ENCODE results near the gene ZFP62.
A peak's percentile ranks its signal among the peaks of the same experiment; 100 is the strongest.
"Not testable (repeated sequence)": the region's sequence is repeated elsewhere in the genome, so short reads cannot be mapped to it uniquely, and the experiment has no call there.

Gene ZFP62

DNA sequence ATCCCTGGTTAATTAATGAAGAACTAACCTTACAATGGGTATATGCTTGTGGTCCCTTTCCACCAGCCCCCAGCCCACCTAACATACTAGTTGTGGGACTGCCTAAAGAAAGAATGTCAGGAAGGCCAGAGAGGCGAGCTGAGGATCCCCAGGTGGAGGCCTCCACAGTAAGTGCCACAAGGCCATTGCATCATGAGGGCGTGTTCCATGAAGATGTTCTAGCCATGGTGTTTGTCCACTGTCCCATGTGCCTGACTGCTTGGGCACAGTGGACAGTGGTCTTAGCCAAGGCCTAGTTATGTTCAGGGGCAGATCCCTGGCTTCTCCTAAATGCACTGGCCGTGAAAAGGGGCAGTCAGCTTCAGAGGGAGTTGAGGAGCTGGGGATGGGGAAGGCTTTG lies 21.1 kb downstream of the ZFP62 start:
- H3K27me3 ChIP-seq (ENCODE audit: control insufficient read depth, insufficient read depth, low read length): no peaks in the 10 kb centered on the region
- no peak overlapping the region for H3K9ac ChIP-seq (ENCODE audit: low read length)
- H3K27ac ChIP-seq (ENCODE audit: low read depth, low read length): no peak overlapping the region
- H3K36me3 ChIP-seq (ENCODE audit: control insufficient read depth, insufficient read depth, low read length): peaks cover 3% of the 10 kb centered on the region
- no peak overlapping the region for H3K4me3 ChIP-seq (ENCODE audit: low read length)
- H3K4me1 ChIP-seq (ENCODE audit: control insufficient read depth, insufficient read depth, low read length): no peaks in the 10 kb centered on the region

DNA sequence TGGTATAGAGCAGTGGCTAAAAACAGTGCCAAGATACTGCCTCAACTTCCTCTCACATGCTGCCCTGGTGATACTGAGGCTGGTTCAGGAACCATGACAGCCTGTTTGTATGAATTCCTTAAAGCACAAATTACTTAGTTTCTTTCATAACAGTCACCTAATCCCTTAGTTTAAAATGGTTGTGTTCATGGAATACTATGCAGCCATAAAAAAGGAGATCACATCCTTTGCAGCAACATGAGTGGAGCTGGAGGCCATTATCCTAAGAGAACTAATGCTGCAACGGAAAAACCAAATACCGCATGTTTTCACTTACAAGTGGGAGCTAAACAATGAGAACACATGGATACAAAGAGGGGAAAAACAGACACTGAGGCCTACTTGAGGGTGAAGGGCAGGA lies 21.8 kb downstream of the ZFP62 start:
- Histone ChIP-seq H3K36me3 (ENCODE audit: control insufficient read depth, insufficient read depth, low read length) (peaks cover 3% of the 10 kb centered on the region), H3K4me3 (ENCODE audit: low read length) (no peak overlapping the region), H3K4me1 (ENCODE audit: control insufficient read depth, insufficient read depth, low read length) (no peaks in the 10 kb centered on the region), H3K27me3 (ENCODE audit: control insufficient read depth, insufficient read depth, low read length) (no peaks in the 10 kb centered on the region), H3K9ac (ENCODE audit: low read length) (no peak overlapping the region), H3K27ac (ENCODE audit: low read depth, low read length) (no peak overlapping the region)

DNA sequence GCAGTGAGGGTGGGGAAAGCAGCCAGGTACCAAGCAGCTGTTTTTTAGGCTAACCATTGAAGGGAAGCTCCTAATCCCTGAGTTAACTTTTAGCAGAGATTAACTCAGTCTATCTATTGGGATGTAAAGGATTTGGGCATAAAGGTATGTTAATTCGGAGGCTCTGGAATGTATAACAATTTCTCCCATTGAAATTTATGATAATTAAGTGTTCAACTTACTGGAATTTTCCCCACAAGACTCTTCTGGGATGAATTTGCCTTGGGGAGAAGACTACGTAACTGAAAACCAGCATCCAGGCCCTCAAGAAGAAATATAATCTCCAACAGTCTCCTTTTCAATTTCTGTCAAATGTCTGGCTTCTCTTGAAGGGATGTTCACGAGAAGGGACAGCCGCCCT lies 23.6 kb downstream of the ZFP62 start:
- no peak overlapping the region for H3K4me3 ChIP-seq (ENCODE audit: low read length)

DNA sequence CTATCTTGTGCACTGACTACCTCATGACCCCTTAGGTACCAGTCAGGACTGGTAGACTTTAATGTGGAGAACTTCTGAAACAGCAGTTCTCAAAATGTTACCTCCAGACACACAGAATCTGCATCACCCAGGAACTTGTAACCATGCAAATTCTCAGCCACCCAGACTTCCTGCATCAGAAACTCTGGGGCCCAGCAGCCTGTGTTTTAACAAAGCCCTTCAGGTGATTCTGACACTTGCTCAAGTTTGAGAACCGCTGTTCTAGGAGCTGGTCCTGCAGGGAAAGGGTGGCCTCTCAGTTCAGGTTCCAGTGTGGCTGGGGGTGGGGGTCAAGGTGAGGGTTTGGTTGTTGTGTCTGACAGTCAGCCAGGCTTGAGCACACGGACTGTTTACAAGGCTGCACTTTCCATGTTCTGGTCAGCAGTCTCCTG lies 28.4 kb downstream of the ZFP62 start:
- Histone ChIP-seq H3K4me3 (ENCODE audit: low read length) (peak overlapping the region; percentile 90), H3K27ac (ENCODE audit: low read depth, low read length) (no peak overlapping the region), H3K9ac (ENCODE audit: low read length) (no peak overlapping the region), H3K36me3 (ENCODE audit: control insufficient read depth, insufficient read depth, low read length) (peaks cover 5% of the 10 kb centered on the region), H3K4me1 (ENCODE audit: control insufficient read depth, insufficient read depth, low read length) (peaks cover 19% of the 10 kb centered on the region), H3K27me3 (ENCODE audit: control insufficient read depth, insufficient read depth, low read length) (no peaks in the 10 kb centered on the region)

More for the DNA sequence above, 23.6 kb downstream of the ZFP62 start:
- Histone ChIP-seq H3K27me3 (ENCODE audit: control insufficient read depth, insufficient read depth, low read length) (no peaks in the 10 kb centered on the region), H3K4me1 (ENCODE audit: control insufficient read depth, insufficient read depth, low read length) (peaks cover 5% of the 10 kb centered on the region), H3K9ac (ENCODE audit: low read length) (no peak overlapping the region), H3K36me3 (ENCODE audit: control insufficient read depth, insufficient read depth, low read length) (peaks cover 3% of the 10 kb centered on the region), H3K27ac (ENCODE audit: low read depth, low read length) (no peak overlapping the region)

DNA sequence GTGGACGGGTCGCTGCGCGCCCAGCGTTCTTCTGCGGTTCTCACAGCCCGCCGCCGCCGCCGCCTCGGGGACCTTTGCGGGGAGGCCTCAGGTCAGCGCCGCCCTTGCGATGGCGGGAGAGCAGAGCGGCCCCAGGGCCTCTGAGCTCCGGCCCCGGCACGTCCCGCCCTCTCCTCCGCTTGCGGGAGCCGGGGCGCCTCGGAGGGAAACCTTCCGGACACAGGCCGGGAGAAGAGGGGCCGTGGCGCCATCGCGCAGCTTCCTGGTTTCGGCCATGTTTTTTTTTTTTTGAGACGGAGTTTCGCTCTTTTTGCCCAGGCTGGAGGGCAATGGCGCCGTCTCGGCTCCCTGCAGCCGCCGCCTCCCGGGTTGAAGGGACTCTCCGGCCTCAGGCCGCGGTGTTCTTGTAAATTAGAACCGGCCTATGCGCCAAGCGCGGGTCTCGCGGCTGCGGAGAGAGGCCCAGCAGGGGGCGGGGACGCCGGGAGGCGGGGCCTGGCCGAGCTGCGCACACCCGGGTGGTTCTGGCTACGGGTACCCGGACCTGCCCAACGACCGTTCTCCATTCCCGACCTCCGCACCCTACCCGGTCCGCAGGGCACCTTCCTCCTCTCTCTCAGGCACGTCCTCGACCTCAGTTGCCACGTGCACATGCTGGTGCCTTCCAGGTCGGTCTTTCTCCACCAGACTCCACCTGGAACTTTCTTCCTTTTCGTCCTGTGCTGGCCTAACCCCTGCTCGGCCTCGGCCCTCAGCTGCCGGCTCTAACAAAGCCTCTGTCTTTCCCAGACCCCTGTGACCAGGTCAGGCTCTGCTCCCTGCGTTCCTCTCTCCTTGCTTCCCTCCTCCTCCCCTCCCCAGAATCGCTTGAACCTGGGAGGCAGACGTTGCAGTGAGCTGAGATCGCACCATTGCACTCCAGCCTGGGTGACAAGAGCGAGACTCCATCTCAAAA lies 29.7 kb downstream of the ZFP62 start:
- peak overlapping the region; percentile 90 for H3K4me3 ChIP-seq (ENCODE audit: low read length)
- H3K9ac ChIP-seq (ENCODE audit: low read length): peak overlapping the region; percentile 82
- peak overlapping the region; percentile 96 for H3K27ac ChIP-seq (ENCODE audit: low read depth, low read length)
- H3K36me3 ChIP-seq (ENCODE audit: control insufficient read depth, insufficient read depth, low read length): peaks cover 5% of the 10 kb centered on the region
- H3K4me1 ChIP-seq (ENCODE audit: control insufficient read depth, insufficient read depth, low read length): peaks cover 19% of the 10 kb centered on the region
- no peaks in the 10 kb centered on the region for H3K27me3 ChIP-seq (ENCODE audit: control insufficient read depth, insufficient read depth, low read length)

DNA sequence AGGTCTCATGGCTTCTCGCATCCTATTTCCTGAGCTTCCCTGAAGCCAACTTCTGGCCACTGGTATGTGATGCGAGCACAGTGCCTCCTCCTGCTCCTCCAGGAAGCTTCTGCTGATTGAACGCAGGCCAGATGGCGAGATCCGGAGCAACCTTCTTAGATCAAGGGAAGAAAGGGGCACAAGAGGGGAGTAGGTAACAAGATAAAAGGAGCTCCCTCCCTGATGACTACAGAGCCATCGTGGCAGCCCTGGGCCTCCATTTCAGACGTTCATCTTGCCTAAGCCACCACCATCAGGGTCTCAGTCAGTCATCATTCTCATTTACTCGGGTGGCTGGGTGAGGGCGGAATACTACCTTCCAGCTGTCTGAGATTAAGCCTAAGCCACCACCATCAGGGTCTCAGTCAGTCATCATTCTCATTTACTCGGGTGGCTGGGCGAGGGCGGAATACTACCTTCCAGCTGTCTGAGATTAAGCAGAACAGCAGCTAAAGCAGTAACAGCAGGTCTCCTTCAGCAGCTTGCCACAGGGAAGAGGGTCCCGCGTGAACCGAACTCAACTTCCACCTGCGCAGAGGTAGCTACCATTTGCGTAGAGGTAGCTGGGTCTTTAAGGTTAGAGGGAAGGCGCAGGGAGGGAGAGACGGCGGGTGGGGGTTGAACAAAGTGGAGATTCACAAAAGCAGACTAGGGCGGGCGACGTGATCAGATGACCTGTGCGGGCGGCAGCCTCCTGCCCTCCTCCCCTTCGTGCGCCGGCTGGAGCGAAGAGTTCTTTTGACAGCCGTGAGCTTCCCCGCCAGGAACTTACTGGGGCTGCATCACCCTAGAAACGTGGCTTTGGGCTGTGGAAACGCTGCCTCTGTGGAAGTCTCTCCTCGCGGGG lies 30.6 kb downstream of the ZFP62 start:
- H3K27ac ChIP-seq (ENCODE audit: low read depth, low read length): peak overlapping the region; percentile 96
- peak overlapping the region; percentile 82 for H3K9ac ChIP-seq (ENCODE audit: low read length)
- H3K4me1 ChIP-seq (ENCODE audit: control insufficient read depth, insufficient read depth, low read length): peaks cover 19% of the 10 kb centered on the region
- H3K36me3 ChIP-seq (ENCODE audit: control insufficient read depth, insufficient read depth, low read length): peaks cover 3% of the 10 kb centered on the region
- no peaks in the 10 kb centered on the region for H3K27me3 ChIP-seq (ENCODE audit: control insufficient read depth, insufficient read depth, low read length)
- H3K4me3 ChIP-seq (ENCODE audit: low read length): peak overlapping the region; percentile 90

DNA sequence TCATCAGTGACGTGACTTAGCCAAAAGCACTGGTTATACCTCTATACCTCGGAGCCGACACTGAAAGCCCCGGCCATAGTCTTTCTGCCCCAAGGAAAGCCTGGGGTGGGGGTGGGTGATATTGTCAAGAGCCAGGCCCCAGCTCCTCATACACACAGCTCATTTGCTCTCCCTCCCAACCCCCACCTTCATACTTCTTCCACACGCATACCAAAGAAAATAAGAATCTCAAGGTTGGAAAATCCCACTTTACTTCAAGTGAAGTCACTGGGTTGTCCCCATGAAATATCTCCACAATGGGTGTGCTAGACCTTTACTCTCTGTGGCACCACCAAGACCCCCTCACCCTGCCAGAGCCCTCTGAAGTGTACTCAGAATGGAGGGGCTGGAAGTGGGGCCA lies 31.4 kb downstream of the ZFP62 start:
- no peaks in the 10 kb centered on the region for H3K27me3 ChIP-seq (ENCODE audit: control insufficient read depth, insufficient read depth, low read length)
- peak overlapping the region; percentile 90 for H3K4me3 ChIP-seq (ENCODE audit: low read length)
- H3K36me3 ChIP-seq (ENCODE audit: control insufficient read depth, insufficient read depth, low read length): peaks cover 3% of the 10 kb centered on the region
- peaks cover 19% of the 10 kb centered on the region for H3K4me1 ChIP-seq (ENCODE audit: control insufficient read depth, insufficient read depth, low read length)
- no peak overlapping the region for H3K27ac ChIP-seq (ENCODE audit: low read depth, low read length)
- peak overlapping the region; percentile 82 for H3K9ac ChIP-seq (ENCODE audit: low read length)

DNA sequence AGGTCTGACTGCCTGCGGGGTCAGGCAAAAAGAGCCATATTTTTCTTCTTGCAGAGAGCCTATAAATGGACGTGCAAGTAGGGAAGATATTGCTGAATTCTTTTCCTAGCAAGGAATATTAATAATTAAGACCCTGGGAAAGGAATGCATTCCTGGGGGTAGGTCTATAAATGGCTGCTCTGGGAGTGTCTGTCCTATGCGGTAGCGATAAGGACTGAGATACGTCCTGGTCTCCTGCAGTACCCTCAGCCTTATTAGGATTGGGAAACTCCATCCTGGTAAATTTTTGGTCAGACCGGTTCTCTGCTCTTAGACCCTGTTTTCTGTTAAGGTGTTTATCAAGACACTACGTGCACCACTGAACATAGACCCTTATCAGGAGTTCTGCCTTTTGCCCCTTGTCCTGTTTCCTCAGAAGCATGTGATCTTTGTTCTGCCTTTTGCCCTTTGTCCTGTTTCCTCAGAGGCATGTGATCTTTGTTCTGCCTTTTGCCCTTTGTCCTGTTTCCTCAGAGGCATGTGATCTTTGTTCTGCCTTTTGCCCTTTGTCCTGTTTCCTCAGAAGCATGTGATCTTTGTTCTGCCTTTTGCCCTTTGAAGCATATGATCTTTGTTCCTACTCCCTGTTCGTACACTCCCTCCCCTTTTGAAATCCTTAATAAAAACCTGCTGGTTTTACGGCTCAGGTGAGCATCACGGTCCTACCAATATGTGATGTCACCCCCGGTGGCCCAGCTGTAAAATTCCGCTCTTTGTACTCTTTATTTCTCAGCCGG lies 32.1 kb downstream of the ZFP62 start:
- not testable (repeated sequence) for H3K27me3 ChIP-seq (ENCODE audit: control insufficient read depth, insufficient read depth, low read length); H3K9ac ChIP-seq (ENCODE audit: low read length); H3K4me3 ChIP-seq (ENCODE audit: low read length); H3K27ac ChIP-seq (ENCODE audit: low read depth, low read length); H3K36me3 ChIP-seq (ENCODE audit: control insufficient read depth, insufficient read depth, low read length)
- peaks cover 19% of the 10 kb centered on the region for H3K4me1 ChIP-seq (ENCODE audit: control insufficient read depth, insufficient read depth, low read length)

DNA sequence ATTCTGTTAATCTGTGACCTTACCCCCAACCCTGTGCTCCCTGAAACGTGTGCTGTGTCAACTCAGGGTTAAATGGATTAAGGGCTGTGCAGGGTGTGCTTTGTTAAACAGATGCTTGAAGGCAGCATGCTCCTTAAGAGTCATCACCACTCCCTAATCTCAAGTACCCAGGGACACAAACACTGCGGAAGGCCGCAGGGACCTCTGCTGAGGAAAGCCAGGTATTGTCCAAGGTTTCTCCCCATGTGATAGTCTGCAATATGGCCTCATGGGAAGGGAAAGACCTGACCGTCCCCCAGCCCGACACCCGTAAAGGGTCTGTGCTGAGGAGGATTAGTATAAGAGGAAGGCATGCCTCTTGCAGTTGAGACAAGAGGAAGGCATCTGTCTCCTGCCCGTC lies 33.7 kb downstream of the ZFP62 start:
- H3K9ac ChIP-seq (ENCODE audit: low read length); H3K4me3 ChIP-seq (ENCODE audit: low read length); H3K36me3 ChIP-seq (ENCODE audit: control insufficient read depth, insufficient read depth, low read length); H3K27ac ChIP-seq (ENCODE audit: low read depth, low read length); H3K27me3 ChIP-seq (ENCODE audit: control insufficient read depth, insufficient read depth, low read length): not testable (repeated sequence)
- H3K4me1 ChIP-seq (ENCODE audit: control insufficient read depth, insufficient read depth, low read length): peaks cover 13% of the 10 kb centered on the region

DNA sequence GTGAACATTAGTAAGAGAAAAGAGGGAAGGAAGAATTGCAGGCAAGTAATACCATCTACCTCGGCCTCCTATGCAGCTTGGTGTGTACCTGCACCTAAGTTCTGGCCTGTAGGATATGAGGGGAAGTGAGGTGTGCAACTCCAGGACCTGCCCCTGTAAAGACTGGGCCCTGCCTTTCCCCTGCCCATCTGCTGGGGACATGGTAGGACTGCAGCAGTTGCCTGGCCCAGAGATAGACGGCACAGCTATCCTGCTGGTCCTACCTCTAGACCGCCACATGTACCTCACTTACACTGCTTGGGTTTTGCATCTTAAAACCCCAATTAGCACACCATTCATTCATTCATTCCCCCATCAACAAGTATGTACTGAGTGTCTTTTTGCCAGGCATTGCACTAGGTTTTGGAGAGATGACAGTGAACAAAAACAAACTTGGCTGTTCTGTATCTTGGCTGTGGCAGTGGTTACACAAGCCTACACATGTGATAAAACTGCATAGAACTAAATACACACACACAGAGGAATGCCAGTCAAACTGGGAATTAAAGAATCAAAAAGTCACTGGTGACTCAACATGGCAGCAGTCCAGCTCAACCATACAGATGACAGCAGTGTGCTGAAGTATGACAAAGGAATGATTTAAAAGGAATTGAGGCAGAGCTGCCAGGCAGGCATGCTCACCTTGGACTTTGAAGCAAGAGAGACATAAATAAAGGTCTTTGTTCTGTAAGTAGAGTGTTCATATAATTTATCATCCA lies 35.1 kb downstream of the ZFP62 start:
- Histone ChIP-seq H3K27ac (ENCODE audit: low read depth, low read length) (no peak overlapping the region), H3K36me3 (ENCODE audit: control insufficient read depth, insufficient read depth, low read length) (peaks cover 3% of the 10 kb centered on the region), H3K4me1 (ENCODE audit: control insufficient read depth, insufficient read depth, low read length) (peaks cover 9% of the 10 kb centered on the region), H3K4me3 (ENCODE audit: low read length) (no peak overlapping the region), H3K9ac (ENCODE audit: low read length) (no peak overlapping the region), H3K27me3 (ENCODE audit: control insufficient read depth, insufficient read depth, low read length) (no peaks in the 10 kb centered on the region)

DNA sequence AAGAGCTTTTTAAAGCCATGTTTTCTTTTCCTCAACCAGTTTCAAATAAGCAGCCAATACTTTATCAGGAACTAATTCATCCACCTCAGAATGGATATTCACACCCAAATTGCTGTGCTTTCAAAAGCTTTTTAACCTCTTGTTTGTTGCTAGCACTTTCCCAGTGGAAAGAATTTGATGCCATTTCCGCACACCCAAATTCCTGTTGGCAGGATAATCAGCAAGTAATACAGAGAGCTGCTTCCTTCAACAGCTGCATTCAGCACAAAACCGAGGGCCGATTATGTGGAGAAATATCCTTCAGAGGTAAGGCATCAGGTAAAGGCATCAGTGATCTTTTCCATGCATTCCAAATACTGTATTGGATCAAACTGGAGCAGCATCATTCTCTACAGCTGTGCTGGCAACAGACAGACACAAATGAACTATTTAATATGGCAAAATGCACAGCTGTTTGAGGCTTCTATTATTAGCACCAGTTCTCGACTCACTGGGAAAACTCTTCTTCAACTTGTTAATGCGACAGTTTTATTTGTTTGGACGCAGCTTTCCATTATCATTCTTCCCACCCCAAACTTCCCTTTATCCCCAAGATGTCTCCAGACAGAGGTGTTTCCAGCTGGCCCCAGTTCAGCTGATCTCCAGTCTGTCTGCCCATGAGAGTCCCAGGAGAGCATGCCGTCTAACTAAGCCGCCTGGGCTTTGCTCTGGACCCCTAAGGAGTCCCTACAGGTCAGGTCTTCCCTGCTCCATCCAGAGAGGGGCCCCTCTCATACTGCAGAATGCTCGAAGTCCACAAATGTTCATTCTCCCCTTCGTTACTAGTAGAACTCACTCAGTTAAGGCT lies 36.2 kb downstream of the ZFP62 start:
- H3K27me3 ChIP-seq (ENCODE audit: control insufficient read depth, insufficient read depth, low read length): no peaks in the 10 kb centered on the region
- peaks cover 8% of the 10 kb centered on the region for H3K4me1 ChIP-seq (ENCODE audit: control insufficient read depth, insufficient read depth, low read length)
- no peak overlapping the region for H3K4me3 ChIP-seq (ENCODE audit: low read length)
- H3K9ac ChIP-seq (ENCODE audit: low read length): no peak overlapping the region
- peaks cover 3% of the 10 kb centered on the region for H3K36me3 ChIP-seq (ENCODE audit: control insufficient read depth, insufficient read depth, low read length)
- H3K27ac ChIP-seq (ENCODE audit: low read depth, low read length): no peak overlapping the region

All from rectal smooth muscle tissue (tissue), 1 donor.